Cardiac septum (tissue), 1 donor: ENCODE measurements around the gene GSTM4. TPM values are rescaled to one million over a fixed set of nuclear protein-coding genes. Genes with fewer than 3 reads are reported as not detected.

Experiments used
- DNase-seq: peaks from one replicate; pipeline ENCODE4 v3.0.0-alpha.2; 2020; ENCODE audit warnings: low spot score
- intact Hi-C: fragments of 100-400 bp; cut with DNase I; formaldehyde crosslinking; loops from one replicate; pipeline ENCODE4 v1.14.0; 2022
- long read RNA-seq: library from polyadenylated mRNA; unstranded; transcript quantifications from one replicate; pipeline ENCODE4 v2.0.0, GENCODE V29; 2021
- total RNA-seq: library from RNA; stranded (reverse); fragmentation: NEBNext Ultra II Directional; extraction: Animal tissue kit (Norgen Biotek cat#: 25700); gene quantifications from one replicate; pipeline ENCODE4 v1.2.1, GENCODE V29; 2021
- donor health status: DM: no; HTN: no; CAD: no.

The GSTM4 gene
- total RNA-seq, result 33.0 TPM
- long read RNA-seq, transcript GSTM4-204 (8 exons, 1,412 nt), result major isoform, 16 of 29 reads
- long read RNA-seq, transcript GSTM4-201 (8 exons, 1,321 nt), result minor isoform, 5 of 29 reads
- long read RNA-seq, partial matches to known transcripts, result 4 of 29 reads
- long read RNA-seq, other reads (novel, unspliced or antisense), result 3 of 29 reads

GRCh38 chr1:109655615-109656519 is at the start of gene GSTM4:
TSS of gene GSTM4 (plus strand) at chr1:109656099. CDS start at chr1:109656390, 291 bp downstream.
- DNase-seq, result peak; percentile 93
- intact Hi-C loops, result loop anchor here (5.0 kb wide), 1 partner anchor 116 kb away; no protein-coding TSS in a partner anchor

DNA sequence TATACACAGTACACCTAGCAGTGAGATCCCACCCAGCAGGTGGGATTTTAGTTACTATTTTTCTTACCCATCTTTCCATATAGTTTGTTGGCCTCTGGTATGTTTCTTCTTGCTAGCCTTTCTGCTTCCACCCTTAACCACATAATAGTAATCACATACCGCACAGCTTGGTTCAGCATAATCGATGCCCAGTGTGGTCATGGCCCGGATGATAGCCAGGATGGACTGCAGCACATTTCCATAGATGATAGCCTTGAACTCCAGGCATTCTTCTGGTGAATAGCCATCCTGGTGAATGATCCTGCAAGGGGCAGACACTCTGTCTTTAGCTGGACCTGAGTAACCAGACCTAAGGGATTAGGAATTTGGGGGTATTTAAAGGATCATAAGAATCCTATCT is 46.0 kb upstream of the GSTM4 start:
- intact Hi-C loops, result no loop called here

DNA sequence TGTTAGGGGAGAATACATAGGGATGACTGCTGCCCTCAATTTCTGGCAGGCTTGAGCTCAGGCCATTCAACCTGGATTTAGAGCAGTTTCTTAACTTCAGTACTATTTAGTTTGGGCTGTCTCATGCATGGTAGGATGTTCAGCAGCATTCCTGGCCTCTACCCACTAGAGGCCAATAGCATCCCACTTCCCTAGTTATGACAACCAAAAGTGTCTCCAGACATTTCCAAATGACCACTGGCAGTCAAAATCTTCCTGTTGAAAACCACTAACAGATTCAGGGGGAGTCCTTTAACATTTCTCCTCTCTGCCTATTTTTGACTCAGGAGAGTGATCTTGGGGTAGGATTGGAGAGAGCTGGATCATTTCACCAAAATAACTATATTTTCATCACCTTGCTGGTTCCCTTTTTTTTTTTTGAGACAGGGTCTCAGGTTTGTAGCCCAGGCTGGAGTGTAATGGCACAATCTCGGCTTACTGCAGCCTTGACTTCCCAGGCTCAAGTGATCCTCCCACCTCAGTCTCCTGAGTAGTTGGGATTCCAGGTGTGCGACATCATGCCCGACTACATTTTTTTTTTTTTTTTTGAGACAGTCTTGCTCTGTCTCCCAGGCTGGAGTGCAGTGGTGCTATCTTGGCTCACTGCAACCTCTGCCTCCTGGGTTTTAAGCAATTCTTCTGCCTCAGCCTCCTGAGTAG is 45.1 kb upstream of the GSTM4 start:
- intact Hi-C loops, result no loop called here

More for the DNA sequence above, 46.0 kb upstream of the GSTM4 start:
- no peak for DNase-seq

DNA sequence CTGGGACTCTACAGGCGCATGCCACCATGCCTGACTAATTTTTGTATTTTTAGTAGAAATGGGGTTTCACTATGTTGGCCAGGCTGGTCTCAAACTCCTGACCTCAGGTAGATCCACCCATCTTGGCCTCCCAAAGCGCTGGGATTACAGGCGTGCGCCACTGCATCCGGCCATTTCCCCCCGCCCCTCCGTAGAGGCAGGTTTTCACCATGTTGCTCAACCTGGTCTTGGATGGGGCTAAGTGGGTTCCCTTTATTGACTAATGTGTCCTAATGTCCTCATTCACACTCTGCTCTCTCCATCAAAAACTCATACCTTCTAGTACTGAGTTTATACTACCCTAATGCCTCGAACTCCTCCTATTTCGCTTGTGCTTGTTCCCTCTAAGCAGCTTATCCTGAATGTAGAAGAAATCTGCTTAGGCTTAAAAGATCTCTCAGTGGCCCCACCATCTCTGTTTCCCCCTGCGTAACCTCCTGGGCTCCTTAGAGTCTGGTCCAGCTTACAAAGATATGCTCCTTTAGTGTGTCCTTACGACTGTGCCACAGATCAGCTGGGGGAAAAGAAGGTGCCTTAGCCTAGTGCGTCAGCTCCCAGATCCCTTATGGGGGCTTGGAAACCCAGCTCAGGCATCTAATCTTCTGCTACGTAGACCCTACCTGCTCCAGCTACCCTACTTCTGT is 44.5 kb upstream of the GSTM4 start:
- DNase-seq, result no peak
- intact Hi-C loops, result no loop called here

More for the DNA sequence above, 45.1 kb upstream of the GSTM4 start:
- DNase-seq, result no peak

DNA sequence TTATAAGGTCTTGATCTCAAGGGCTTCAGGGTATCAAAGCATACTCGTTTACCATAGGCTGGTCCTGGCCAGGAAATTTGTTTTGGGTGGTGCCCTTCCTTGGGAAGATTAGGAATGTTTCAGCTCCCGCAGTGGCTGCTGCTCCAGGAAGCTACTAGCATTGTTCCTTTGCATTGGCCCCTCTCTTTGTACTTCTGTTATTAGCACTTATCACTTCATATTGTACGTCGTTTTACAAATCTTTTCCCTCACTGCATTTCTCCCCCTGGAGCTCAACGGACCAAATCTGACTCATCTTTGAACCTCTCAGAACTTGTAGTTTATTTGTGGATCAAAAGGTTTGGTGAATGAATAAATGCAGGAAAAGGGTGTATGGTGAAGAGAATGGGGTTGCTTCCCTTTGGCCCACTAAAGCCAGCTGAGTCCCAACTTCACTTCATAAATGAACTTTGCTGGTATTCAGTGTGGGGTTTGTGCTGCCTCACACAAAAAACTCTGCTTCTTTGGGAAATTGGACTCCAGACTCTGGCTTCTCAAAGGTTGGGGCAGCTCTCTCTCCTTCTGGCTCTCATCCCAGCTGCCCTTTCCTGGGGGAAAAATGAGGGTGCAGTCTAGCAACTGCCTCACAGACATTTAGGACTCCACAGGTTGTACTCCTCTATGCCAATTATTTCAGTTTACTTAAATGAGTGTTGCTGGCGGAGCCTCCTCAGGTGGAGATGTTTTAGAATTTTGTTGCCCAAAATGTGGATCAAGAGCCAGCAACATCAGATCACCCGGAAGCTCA is 42.3 kb upstream of the GSTM4 start:
- intact Hi-C loops, result no loop called here
- DNase-seq, result no peak

DNA sequence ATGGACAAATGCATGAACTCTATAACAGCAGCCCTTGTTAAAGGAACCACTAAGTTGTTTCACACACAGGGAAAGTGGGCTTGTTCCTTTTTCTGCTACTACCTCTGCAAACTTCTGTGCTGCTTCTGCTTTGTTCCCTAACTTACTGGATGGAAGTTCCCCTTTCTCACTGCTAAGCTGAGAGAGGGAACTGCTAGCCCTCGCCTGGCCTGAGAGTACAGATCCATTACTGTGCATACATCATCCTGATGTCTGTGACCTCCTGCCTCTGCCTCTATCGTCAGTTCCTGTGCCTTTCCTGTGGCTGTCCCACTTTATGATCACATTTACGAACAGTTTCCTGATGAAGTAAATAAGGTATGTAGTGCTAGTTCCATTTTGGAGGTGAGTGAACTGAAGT is 40.0 kb upstream of the GSTM4 start:
- intact Hi-C loops, result no loop called here
- no peak for DNase-seq

GRCh38 chr1:109616391-109616790 is 39.5 kb upstream of the GSTM4 start:
- no peak for DNase-seq
- intact Hi-C loops, result no loop called here

DNA sequence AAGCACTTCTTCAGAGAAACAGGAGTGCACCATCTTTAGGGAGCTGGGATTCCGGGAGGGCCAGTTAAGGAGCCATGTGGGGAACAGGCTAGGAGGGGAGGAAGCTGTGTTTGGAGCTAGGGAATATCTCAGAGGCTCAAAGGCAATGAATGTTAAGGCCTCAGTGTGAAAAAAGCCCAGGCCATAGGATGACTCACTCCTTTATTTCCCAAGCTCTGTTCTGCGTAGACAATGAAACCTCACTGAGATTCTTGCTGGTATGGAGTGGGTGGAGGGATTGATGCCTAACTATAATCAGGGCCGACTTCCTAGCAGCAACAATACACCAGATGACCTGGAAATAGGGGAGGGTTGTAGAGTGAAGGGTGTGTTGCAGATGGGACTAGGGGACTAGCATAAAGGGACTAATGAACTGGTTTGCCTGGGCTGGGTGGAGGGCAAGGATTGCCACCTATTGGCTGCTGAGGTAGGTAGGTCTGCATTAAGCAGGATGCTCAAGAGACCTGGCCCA is 38.6 kb upstream of the GSTM4 start:
- no peak for DNase-seq

DNA sequence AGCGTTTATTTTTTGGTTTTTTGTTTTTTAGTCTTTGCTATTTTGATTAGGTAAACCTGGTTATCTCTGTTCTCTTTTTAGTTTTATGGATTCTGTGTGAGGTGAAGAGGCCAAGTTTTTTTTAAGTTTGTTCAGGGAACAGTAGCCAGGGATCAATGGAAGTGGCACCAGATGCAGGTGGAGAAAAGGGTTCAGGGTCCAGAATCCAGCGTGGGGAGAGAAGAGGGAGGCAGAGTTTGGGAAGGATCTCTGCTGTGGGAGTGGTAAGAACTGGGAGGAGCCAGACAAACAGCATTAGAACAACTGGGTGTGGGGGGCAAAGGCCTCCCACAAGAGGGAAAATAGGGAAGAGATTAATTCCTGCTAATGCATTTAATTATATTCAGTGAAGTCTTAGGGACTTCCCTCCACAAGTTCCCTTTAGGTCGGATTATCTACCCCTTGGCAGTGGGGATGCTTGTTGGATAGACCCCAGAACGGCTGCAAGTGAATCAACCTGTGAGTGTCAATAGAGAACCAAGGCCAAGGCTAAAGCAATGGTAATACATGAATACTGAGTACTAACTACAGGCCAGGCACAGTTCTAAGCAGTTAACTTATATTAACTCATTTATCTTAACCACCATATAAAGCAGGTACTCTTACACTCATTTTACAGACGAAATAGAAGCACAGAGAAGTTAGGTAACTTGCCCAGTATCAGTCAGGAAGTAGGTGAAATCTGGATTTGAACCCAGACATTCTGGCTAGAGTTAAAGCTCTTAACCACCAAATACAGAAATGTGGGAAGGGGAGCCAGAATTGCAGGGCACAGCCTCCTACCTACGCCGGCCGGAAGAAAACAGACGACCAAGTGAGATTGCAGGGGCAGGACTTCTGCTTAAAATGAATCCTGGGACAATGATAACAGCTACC is 37.0 kb upstream of the GSTM4 start:
- intact Hi-C loops, result no loop called here

More for the DNA sequence above, 38.6 kb upstream of the GSTM4 start:
- intact Hi-C loops, result no loop called here

DNA sequence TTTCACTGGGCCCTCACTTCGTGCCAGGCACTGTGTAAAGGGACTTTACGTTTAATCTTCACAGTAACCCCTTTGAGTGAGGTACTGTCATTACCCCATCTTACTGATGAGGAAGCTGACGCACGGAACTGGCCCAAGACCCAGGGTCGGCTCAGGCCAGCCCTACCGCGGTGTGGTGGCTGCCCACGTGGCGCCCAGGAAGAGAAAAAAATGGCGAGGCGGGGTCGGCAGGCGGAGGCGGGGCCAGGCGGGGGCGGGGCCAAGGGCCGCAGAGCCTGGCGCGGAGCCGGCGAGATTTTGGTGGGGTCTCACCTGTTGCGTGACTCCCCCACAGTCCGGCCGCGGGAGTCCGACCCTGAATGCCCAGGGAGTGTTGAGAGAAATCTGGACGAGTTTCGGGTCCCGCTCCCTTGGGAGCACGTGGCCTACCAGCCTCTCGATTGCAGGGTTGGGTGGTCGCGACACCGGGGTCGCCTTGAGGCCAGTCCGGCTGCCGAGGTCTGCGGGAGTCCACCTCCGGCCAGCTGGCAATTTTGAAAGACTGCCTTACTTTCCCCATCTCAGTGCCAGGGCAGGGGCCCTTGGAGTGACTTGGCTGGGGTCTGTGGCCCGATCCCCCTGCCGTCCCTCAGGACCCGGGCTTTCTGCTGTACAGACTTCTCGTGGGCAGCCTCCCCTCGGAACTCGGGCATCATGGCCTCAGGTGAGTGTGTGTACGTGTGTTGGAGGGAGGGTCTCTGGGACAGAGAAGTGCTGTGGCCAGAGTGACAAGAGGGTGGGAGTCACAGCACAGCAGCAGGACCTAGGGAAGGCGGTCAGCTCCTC is 36.1 kb upstream of the GSTM4 start, which contains the start of the genes AMPD2 and GNAT2:
Gene AMPD2 (plus strand): TSS at position 262 of the 825 bp plus-strand sequence. CDS start 1,339 bp downstream, outside the sequence.
Gene GNAT2 (minus strand): TSS at position 41 of the 825 bp plus-strand sequence. CDS start 6,746 bp downstream, outside the sequence.
- intact Hi-C loops, result loop anchor here (2.0 kb wide), 1 partner anchor 71 kb away; the partner anchor contains the start of gene GNAI3
- peak; percentile 93 for DNase-seq

More for the DNA sequence above, 37.0 kb upstream of the GSTM4 start:
- DNase-seq, result no peak

DNA sequence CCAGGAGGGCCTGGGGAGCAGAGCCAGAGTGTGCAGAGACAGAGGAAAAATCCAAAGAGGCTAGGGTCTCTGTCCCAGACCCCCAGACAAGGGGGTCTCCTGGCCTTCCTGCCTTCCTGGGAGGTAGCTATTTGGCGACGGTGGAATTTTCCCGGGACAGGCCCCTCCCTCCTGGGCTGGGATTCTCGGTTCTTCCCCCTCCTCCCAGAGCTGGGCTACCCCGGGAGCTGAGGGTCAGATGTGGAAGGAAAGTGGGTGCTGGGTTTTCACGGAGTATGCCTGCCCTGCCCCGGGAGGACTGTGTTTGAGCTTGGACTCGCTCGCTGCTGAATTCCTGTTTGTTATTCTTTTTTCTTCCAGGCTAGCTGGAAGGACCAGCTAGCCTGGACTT is 35.5 kb upstream of the GSTM4 start:
- intact Hi-C loops, result loop anchor here (2.0 kb wide), 1 partner anchor 72 kb away; the partner anchor contains the start of gene GNAI3
- no peak for DNase-seq

GRCh38 chr1:109620841-109621286 is 35.0 kb upstream of the GSTM4 start:
- intact Hi-C loops, result loop anchor here (2.0 kb wide), 1 partner anchor 72 kb away; the partner anchor contains the start of gene GNAI3
- DNase-seq, result peak; percentile 96

DNA sequence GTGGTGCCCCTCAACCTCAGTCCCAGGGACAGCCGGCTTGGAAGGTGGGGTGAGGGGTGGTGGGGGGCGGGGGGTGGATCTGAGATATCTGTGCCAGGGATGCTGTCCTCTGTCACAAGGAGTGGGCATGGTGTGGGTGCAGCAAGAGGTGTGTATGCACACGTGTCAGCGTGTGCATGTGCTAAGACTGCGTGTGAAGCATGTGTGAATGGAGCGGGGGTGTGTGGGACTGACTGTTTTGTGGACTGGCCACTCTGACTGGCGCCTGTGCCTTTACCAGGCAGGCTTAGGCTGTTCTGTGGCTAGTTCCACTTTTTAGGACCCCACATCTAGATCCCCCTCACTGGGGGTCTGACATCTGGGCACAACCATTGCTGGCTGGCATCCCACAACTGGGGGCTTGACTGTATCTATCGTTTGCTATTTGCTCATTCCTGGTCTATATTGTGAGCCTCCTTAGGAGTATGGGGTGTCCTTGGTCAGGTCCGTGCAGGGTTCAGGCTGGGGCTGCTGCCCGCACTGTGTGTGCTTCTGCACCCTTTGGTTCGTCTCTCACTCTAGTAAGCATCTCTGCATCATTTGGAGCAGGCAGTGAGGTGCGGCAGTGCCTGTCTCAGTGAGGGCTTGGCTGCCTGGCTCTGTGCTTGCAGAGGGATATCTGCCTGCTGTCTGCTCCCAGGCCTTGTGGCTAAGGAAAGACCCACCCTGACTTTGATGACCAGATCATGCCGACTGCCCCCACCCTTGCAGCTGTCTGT is 34.3 kb upstream of the GSTM4 start:
- intact Hi-C loops, result loop anchor here (2.0 kb wide), 1 partner anchor 73 kb away; the partner anchor contains the start of gene GNAI3
- DNase-seq, result no peak

DNA sequence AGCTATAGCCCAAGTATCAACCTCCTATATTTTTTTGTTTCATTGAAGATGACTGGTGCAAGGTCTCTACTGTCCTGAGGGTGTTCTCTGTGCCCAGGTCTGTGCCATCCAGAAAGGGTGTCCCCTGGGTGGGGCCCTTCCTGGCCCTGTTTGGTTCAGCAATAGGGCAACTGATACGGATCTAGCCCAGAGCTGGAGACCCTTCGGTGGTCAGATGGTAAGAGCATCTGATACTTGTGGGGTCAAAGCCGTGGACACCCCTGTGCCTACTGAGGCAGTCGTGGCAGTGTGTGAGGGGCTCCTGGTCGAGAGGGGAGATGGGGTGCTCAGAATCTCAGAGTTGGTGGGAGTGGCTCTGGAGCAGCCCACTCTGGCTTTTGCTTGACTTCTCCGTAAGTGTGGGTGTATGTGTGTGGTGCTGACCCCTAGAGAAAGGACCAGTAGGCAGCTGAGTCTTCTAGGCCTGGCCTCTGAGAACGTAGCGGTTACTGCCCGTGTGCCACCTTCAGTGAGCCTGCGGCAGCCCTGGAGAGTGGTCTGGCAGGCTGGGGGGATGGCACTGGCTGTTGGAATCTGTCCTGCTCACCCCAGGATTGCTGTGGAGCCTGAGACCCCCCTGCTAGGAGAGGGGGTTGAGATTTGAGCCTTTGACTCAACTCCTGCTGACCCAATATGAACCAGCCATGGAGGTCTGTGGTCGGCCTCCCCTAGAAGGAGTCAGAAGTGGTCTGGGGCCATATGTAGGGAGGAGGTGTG is 33.6 kb upstream of the GSTM4 start:
- no peak for DNase-seq
- intact Hi-C loops, result no loop called here

DNA sequence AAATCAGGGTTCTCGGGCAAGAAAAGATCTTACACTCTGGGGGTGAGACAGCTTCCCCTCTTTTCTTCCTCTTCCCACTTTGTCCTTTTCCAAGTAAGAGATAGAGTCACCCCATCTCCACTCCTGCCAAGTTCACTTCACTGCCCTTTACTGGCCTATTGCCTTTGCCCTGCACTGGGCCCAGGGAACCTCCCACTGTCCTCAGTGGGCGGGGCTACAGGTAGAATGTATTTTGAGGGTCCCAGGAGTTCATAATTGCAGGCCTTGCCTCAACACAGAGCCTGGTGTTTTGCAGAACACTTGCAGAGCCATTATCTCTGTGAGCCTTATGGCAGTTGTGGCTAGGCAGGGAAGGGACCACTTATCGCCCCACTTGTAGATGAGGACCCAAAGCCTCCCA is 33.0 kb upstream of the GSTM4 start:
- intact Hi-C loops, result no loop called here
- DNase-seq, result no peak
